SK-N-SH treated with all-trans-retinoic acid at 6 μM for 48 hours (cell line): ENCODE results near the gene CLSTN3.

Experiments
- ATAC-seq: fragments of 200-7000 bp; cut with Tn5 transposase; 3 replicates; pipeline ENCODE4 v1.9.1; 2020; ENCODE audit warnings: mild to moderate bottlenecking, moderate library complexity
- ARNTL ChIP-seq: fragments of 450-650 bp; formaldehyde crosslinking; IDR thresholded peaks from 2 replicates; pipeline ENCODE4 v1.5.0; 2020; ENCODE audit warnings: low read depth, mild to moderate bottlenecking, moderate library complexity, borderline replicate concordance
- BACH2 ChIP-seq: fragments of 250-450 bp; sonication (Bioruptor Pico); IDR thresholded peaks from 2 replicates; pipeline ENCODE4 v1.9.0; 2021; ENCODE audit warnings: mild to moderate bottlenecking, borderline replicate concordance
- CSDC2 ChIP-seq: fragments of 250-450 bp; sonication (Bioruptor Pico); IDR thresholded peaks from 2 replicates; pipeline ENCODE4 v1.5.0; 2020; ENCODE audit warnings: mild to moderate bottlenecking, moderate library complexity
- CSRNP3 ChIP-seq: fragments of 250-450 bp; sonication (Bioruptor Pico); IDR thresholded peaks from 2 replicates; pipeline ENCODE4 v1.5.1; 2021; ENCODE audit warnings: mild to moderate bottlenecking, moderate library complexity
- ESRRG ChIP-seq: fragments of 250-450 bp; sonication (Bioruptor Pico); IDR thresholded peaks from 2 replicates; pipeline ENCODE4 v1.6.1; 2021; ENCODE audit warnings: mild to moderate bottlenecking
- ISL1 ChIP-seq: fragments of 250-450 bp; sonication (Bioruptor Pico); IDR thresholded peaks from 2 replicates; pipeline ENCODE4 v2.1.2; 2022; ENCODE audit warnings: mild to moderate bottlenecking, moderate library complexity
- OSR1 ChIP-seq: fragments of 250-450 bp; sonication (Bioruptor Pico); IDR thresholded peaks from 2 replicates; pipeline ENCODE4 v1.8.0; 2022; ENCODE audit warnings: moderate library complexity, mild to moderate bottlenecking, inconsistent platforms
- PPARA ChIP-seq: fragments of 250-450 bp; sonication (Bioruptor Pico); IDR thresholded peaks from 2 replicates; pipeline ENCODE4 v1.5.0; 2020; ENCODE audit warnings: mild to moderate bottlenecking, borderline replicate concordance
- RARB ChIP-seq: fragments of 250-450 bp; sonication (Bioruptor Pico); IDR thresholded peaks from 2 replicates; pipeline ENCODE4 v1.8.0; 2021; ENCODE audit warnings: mild to moderate bottlenecking, moderate library complexity
- SNAI2 ChIP-seq: fragments of 250-450 bp; sonication (Bioruptor Pico); IDR thresholded peaks from 2 replicates; pipeline ENCODE4 v1.5.0; 2020; ENCODE audit warnings: mild to moderate bottlenecking, moderate library complexity
- TCF4 ChIP-seq: fragments of 250-450 bp; sonication (Bioruptor Pico); IDR thresholded peaks from 2 replicates; pipeline ENCODE4 v1.8.0; 2021; ENCODE audit warnings: mild to moderate bottlenecking, moderate library complexity, borderline replicate concordance
- TOX ChIP-seq: fragments of 250-450 bp; sonication (Bioruptor Pico); IDR thresholded peaks from 2 replicates; pipeline ENCODE4 v1.8.0; 2021; ENCODE audit warnings: mild to moderate bottlenecking, moderate library complexity, borderline replicate concordance
- TSHZ2 ChIP-seq: fragments of 250-450 bp; sonication (Bioruptor Pico); IDR thresholded peaks from 2 replicates; pipeline ENCODE4 v1.5.0; 2020; ENCODE audit warnings: mild to moderate bottlenecking, moderate library complexity
- ZC3H10 ChIP-seq: fragments of 250-450 bp; sonication (Bioruptor Pico); IDR thresholded peaks from 2 replicates; pipeline ENCODE4 v1.5.1; 2021; ENCODE audit warnings: mild to moderate bottlenecking, moderate library complexity
- ZFP30 ChIP-seq: fragments of 450-650 bp; formaldehyde crosslinking; IDR thresholded peaks from 2 replicates; pipeline ENCODE4 v1.5.0; 2022; ENCODE audit warnings: mild to moderate bottlenecking, moderate library complexity
- ZNF565 ChIP-seq: fragments of 450-650 bp; formaldehyde crosslinking; conservative IDR thresholded peaks from 2 replicates; pipeline ENCODE4 v1.5.0; 2020; ENCODE audit warnings: low read depth, mild to moderate bottlenecking, moderate library complexity
- ZNF70 ChIP-seq: fragments of 450-650 bp; formaldehyde crosslinking; IDR thresholded peaks from 2 replicates; pipeline ENCODE4 v1.5.0; 2020; ENCODE audit warnings: mild to moderate bottlenecking, moderate library complexity
- ZNF8 ChIP-seq: fragments of 450-650 bp; formaldehyde crosslinking; IDR thresholded peaks from 2 replicates; pipeline ENCODE4 v1.5.0; 2020; ENCODE audit warnings: mild to moderate bottlenecking, moderate library complexity
- TF ChIP-seq, protein P1 (sequence below): fragments of 250-450 bp; sonication (Bioruptor Pico); IDR thresholded peaks from 2 replicates; pipeline ENCODE4 v1.8.0; 2021; ENCODE audit warnings: low read depth, mild to moderate bottlenecking, moderate library complexity, borderline replicate concordance
- TF ChIP-seq, protein P2 (sequence below): fragments of 250-450 bp; sonication (Bioruptor Pico); IDR thresholded peaks from 2 replicates; pipeline ENCODE4 v1.5.1; 2020; ENCODE audit warnings: low read depth, mild to moderate bottlenecking, moderate library complexity
- TF ChIP-seq, protein P3 (sequence below): fragments of 250-450 bp; sonication (Bioruptor Pico); IDR thresholded peaks from 2 replicates; pipeline ENCODE4 v1.8.0; 2020; ENCODE audit warnings: mild to moderate bottlenecking, moderate library complexity, borderline replicate concordance

The CLSTN3 gene

GRCh38 chr12:7114851-7115250 lies 15.3 kb upstream of the CLSTN3 start:
- TF ChIP-seq ZC3H10 (no peak), OSR1 (CRISPR knock-in tag) (no peak), CSDC2 (CRISPR knock-in tag) (no peak), TCF4 (no peak), ZNF565 (no peak), PPARA (CRISPR knock-in tag) (no peak), ZNF70 (CRISPR knock-in tag) (no peak), ZNF8 (CRISPR knock-in tag) (no peak), TOX (no peak), ISL1 (CRISPR knock-in tag) (no peak), BACH2 (no peak)
- TF ChIP-seq, protein P1, sequence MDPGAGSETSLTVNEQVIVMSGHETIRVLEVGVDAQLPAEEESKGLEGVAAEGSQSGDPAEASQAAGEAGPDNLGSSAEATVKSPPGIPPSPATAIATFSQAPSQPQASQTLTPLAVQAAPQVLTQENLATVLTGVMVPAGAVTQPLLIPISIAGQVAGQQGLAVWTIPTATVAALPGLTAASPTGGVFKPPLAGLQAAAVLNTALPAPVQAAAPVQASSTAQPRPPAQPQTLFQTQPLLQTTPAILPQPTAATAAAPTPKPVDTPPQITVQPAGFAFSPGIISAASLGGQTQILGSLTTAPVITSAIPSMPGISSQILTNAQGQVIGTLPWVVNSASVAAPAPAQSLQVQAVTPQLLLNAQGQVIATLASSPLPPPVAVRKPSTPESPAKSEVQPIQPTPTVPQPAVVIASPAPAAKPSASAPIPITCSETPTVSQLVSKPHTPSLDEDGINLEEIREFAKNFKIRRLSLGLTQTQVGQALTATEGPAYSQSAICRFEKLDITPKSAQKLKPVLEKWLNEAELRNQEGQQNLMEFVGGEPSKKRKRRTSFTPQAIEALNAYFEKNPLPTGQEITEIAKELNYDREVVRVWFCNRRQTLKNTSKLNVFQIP (CRISPR knock-in tag) = no peak
- no peak for ATAC-seq

GRCh38 chr12:7116196-7116595 lies 14.0 kb upstream of the CLSTN3 start:
- no peak for TF ChIP-seq ZNF8 (CRISPR knock-in tag)
- TF ChIP-seq ESRRG (CRISPR knock-in tag) = no peak
- TF ChIP-seq ZNF565 = no peak
- TF ChIP-seq ARNTL (CRISPR knock-in tag) = no peak
- TF ChIP-seq, protein P2, sequence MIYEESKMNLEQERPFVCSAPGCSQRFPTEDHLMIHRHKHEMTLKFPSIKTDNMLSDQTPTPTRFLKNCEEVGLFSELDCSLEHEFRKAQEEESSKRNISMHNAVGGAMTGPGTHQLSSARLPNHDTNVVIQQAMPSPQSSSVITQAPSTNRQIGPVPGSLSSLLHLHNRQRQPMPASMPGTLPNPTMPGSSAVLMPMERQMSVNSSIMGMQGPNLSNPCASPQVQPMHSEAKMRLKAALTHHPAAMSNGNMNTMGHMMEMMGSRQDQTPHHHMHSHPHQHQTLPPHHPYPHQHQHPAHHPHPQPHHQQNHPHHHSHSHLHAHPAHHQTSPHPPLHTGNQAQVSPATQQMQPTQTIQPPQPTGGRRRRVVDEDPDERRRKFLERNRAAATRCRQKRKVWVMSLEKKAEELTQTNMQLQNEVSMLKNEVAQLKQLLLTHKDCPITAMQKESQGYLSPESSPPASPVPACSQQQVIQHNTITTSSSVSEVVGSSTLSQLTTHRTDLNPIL = no peak
- TF ChIP-seq, protein P3, sequence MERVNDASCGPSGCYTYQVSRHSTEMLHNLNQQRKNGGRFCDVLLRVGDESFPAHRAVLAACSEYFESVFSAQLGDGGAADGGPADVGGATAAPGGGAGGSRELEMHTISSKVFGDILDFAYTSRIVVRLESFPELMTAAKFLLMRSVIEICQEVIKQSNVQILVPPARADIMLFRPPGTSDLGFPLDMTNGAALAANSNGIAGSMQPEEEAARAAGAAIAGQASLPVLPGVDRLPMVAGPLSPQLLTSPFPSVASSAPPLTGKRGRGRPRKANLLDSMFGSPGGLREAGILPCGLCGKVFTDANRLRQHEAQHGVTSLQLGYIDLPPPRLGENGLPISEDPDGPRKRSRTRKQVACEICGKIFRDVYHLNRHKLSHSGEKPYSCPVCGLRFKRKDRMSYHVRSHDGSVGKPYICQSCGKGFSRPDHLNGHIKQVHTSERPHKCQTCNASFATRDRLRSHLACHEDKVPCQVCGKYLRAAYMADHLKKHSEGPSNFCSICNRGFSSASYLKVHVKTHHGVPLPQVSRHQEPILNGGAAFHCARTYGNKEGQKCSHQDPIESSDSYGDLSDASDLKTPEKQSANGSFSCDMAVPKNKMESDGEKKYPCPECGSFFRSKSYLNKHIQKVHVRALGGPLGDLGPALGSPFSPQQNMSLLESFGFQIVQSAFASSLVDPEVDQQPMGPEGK (CRISPR knock-in tag) = no peak
- TF ChIP-seq PPARA (CRISPR knock-in tag) = no peak
- TF ChIP-seq BACH2 = no peak
- TF ChIP-seq SNAI2 (CRISPR knock-in tag) = no peak
- TF ChIP-seq ISL1 (CRISPR knock-in tag) = no peak
- TF ChIP-seq TOX = no peak
- ATAC-seq = no peak

DNA sequence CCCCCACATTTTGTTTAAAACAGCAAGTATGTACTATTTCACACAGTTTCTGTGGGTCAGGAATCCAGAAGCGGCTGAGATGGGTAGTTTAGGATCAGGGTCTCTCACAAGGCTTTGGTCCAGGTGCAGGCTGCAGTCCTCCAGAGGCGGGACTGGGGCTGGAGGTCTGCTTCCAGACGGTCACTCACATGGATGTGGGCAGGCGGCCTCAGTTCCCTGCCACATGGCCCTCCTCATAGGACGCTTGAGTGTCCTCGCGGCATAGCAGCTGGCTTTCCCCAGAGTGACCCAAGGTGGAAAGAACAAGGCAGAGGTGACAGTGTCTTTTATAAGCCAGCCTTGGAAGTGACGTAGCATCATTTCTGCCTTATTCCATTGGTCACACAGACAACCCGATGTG lies 13.3 kb upstream of the CLSTN3 start:
- ATAC-seq = no peak
- TF ChIP-seq, protein P1 (CRISPR knock-in tag) = no peak
- TF ChIP-seq CSRNP3 (CRISPR knock-in tag) (no peak), CSDC2 (CRISPR knock-in tag) (no peak), ZNF8 (CRISPR knock-in tag) (no peak), ESRRG (CRISPR knock-in tag) (no peak), ZNF70 (CRISPR knock-in tag) (no peak), PPARA (CRISPR knock-in tag) (no peak), TCF4 (no peak), ISL1 (CRISPR knock-in tag) (no peak), ZC3H10 (no peak), TSHZ2 (CRISPR knock-in tag) (no peak), RARB (CRISPR knock-in tag) (no peak), OSR1 (CRISPR knock-in tag) (no peak), ZFP30 (CRISPR knock-in tag) (no peak), ARNTL (CRISPR knock-in tag) (no peak), ZNF565 (no peak)
- TF ChIP-seq, protein P2 = no peak
